GM10248 (cell line): ENCODE results near the gene GRID1.

ENCODE experiments used
- CTCF ChIA-PET: fragments of 300-600 bp; sonication (Branson Sonifier 250); formaldehyde crosslinking; extraction: SDS; loops from one replicate; lab custom pipeline; 2021; ENCODE audit warnings: antibody characterized with exemption; lab: Yijun Ruan, JAX
- POLR2A ChIA-PET: fragments of 350-650 bp; sonication (Branson Sonifier 250); formaldehyde crosslinking; extraction: SDS; loops from one replicate; lab custom pipeline; 2020; ENCODE audit warnings: antibody characterized with exemption; lab: Yijun Ruan, JAX
- DNase-seq: peaks from one replicate; pipeline ENCODE4 v3.0.0; 2012; ENCODE audit errors: extremely low spot score
- CTCF ChIP-seq: IDR thresholded peaks from 2 replicates; pipeline ENCODE4 v1.5.1; 2012; ENCODE audit warnings: mild to moderate bottlenecking, low read depth; ENCODE audit errors: extremely low read depth, missing control alignments, control extremely low read depth

Gene GRID1

GRCh38 chr10:85649461-85649860 is 717.1 kb downstream of the GRID1 start:
- ChIA-PET POLR2A (no interaction called here), CTCF (no interaction called here)
- DNase-seq: no peak
- no peak for TF ChIP-seq CTCF

DNA sequence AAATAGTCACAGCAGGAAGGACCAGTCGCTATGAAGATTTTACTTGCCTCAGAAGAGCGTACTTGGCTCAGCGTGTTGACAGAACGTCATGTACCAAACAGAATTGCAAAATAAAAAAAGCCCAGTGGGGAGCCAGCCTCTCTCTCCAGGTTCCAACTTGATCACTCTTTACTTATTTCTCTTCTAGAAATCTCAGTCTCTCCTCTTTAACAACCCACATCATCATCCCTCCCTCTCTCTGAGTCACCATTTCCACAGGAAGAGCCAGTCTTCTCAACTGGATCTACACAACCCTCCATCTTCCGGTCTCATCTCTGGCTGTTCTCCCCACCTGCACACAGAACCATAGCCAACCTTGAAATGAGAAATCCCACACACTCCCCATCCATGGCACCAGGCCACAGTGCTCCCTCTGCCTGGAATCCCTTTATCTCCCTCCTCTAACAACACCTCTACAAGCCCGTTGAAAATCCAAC is 718.3 kb downstream of the GRID1 start:
- ChIA-PET POLR2A (no interaction called here), CTCF (no interaction called here)
- DNase-seq: no peak
- no peak for TF ChIP-seq CTCF

GRCh38 chr10:85647741-85648140 is 718.9 kb downstream of the GRID1 start:
- DNase-seq: no peak
- POLR2A ChIA-PET: no interaction called here
- no peak for TF ChIP-seq CTCF
- CTCF ChIA-PET: no interaction called here

DNA sequence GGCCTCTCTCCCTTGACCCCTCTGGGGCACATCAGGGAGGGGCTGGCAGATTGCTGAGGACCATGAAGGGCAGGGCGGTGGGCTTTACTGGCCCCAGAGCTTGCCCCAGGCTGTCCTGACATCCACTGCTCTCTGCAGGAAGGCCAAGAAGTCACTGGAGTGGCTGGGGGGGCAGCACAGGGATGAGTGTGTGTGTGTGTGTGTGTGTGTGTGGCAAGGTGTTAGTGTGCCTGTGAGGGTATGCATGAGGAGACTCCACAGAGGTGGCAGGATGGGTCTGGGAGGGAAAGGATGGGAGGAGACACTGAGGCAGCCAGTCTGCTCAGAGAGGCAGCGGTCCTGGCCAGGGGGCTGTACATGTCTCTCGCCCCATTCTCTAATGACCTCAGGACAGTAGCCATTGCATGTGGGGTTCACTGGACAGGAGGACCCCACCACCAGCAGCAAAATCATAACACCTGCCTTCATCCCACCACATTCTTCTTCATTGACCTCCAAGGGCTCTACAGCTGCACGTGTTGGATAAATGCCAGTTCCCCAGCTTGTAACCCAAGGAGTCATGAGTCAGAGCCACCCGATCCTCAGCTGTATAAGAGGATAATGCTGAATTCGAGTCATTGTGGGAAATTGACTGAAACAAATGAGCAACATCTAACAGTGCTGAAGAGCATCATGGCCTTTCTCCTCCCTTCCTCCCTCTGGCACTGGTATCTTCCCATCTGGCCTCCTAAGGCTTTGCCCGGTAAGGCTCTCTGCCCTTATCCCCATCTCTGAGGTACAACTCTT is 720.5 kb downstream of the GRID1 start:
- no peak for DNase-seq
- ChIA-PET CTCF (no interaction called here), POLR2A (no interaction called here)
- no peak for TF ChIP-seq CTCF

GRCh38 chr10:85645053-85645452 is 721.5 kb downstream of the GRID1 start:
- DNase-seq: no peak
- no peak for TF ChIP-seq CTCF
- CTCF ChIA-PET: no interaction called here
- POLR2A ChIA-PET: no interaction called here

DNA sequence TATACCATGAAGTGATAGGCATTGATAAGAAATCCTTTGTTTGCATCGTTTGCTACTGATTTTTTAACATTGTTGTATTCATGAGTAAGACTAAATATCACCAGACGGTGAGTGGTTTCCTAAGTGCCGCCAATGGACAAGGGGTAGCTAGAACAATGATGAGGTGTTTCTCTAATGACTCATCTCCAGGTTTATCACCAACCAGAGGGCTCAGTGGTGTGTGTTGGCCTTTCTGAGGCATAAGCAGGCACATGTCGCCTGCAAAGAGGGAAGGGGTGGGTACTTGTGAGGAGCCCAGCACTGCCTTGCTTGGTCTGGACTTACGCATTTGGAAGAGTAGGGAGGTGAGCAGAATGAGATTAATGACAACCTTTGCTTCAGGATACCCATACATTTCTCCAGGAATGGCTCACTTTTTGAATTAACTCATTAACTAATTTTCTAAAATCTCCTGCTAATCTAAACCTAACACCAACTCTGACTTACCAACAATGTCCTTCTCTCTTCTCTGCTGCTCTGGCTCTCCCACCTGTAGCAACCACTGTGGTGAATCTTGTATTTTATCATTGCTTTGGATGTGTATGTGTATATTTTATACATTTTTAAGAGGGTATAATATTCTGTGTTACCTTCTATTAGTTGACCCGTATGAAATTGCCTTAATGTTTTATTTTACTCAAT is 722.6 kb downstream of the GRID1 start:
- TF ChIP-seq CTCF: no peak
- ChIA-PET POLR2A (no interaction called here), CTCF (no interaction called here)
- no peak for DNase-seq
